Naive thymus-derived CD4-positive, alpha-beta T cell (primary cell): ENCODE results near the gene BCL11A. TPM values are rescaled to one million over a fixed set of nuclear protein-coding genes. Genes with fewer than 3 reads are reported as not detected.

ENCODE experiments used
- ATAC-seq: fragments of 150-1000 bp; cut with Tn5 transposase; 2 replicates; pipeline ENCODE4 v1.10.0; 2021; ENCODE audit warnings: mild to moderate bottlenecking, moderate library complexity
- CTCF ChIA-PET: fragments of 350-600 bp; sonication (Branson Sonifier 250); formaldehyde crosslinking; loops from one replicate; lab custom pipeline; 2021; ENCODE audit warnings: antibody characterized with exemption; lab: Charles Lee
- POLR2A ChIA-PET: fragments of 350-600 bp; sonication (Branson Sonifier 250); formaldehyde crosslinking; loops from one replicate; lab custom pipeline; 2021; ENCODE audit warnings: antibody characterized with exemption, inconsistent platforms; lab: Charles Lee
- DNase-seq, 9 donors: peaks; one replicate each; pipeline versions ENCODE4 v3.0.0 to v3.0.0-alpha.2; 2020 to 2022; ENCODE audit warnings: mixed read lengths in 1 of 9
- H3K27ac ChIP-seq: one replicate; pipeline ENCODE4 v1.7.0; 2013; ENCODE audit warnings: mild to moderate bottlenecking, low read depth, low read length, moderate library complexity
- H3K27me3 ChIP-seq, 2 donors: one replicate each; pipeline ENCODE4 v1.7.0; 2013; ENCODE audit warnings: low read length in 2 of 2, mild to moderate bottlenecking in 2 of 2, moderate library complexity in 2 of 2; ENCODE audit not compliant: control insufficient read depth in 2 of 2, insufficient read depth in 2 of 2
- H3K36me3 ChIP-seq, 3 experiments: 1 replicate in 2 of 3; 2 replicates in 1 of 3; pipeline ENCODE4 v1.7.0; 2013; ENCODE audit warnings: low read length in 3 of 3, mild to moderate bottlenecking in 3 of 3, moderate library complexity in 1 of 3; ENCODE audit not compliant: insufficient read depth in 3 of 3, control insufficient read depth in 2 of 3
- H3K4me1 ChIP-seq, 2 donors: one replicate each; pipeline ENCODE4 v1.7.0; 2013; ENCODE audit warnings: low read length in 2 of 2, mild to moderate bottlenecking in 2 of 2, moderate library complexity in 1 of 2; ENCODE audit not compliant: control insufficient read depth in 2 of 2, insufficient read depth in 2 of 2
- H3K4me3 ChIP-seq: 2 replicates; pipeline ENCODE4 v1.7.0; 2013; ENCODE audit warnings: mild to moderate bottlenecking, low read length
- H3K9me3 ChIP-seq, 3 experiments: 1 replicate in 2 of 3; 2 replicates in 1 of 3; pipeline ENCODE4 v1.7.0; 2013; ENCODE audit warnings: low read length in 3 of 3; ENCODE audit not compliant: control insufficient read depth in 2 of 3
- H3K27ac Mint-ChIP-seq, 9 donors: one replicate each; pipeline ENCODE4 v1.8.0; 2020 to 2022; ENCODE audit warnings: mixed read lengths in 9 of 9, mild to moderate bottlenecking in 8 of 9, moderate library complexity in 5 of 9, inconsistent platforms in 2 of 9
- H3K27me3 Mint-ChIP-seq, 5 donors: one replicate each; pipeline ENCODE4 v1.8.0; 2021 to 2022; ENCODE audit warnings: mixed read lengths in 5 of 5, mild to moderate bottlenecking in 1 of 5
- H3K36me3 Mint-ChIP-seq, 5 donors: one replicate each; pipeline ENCODE4 v1.8.0; 2020 to 2022; ENCODE audit warnings: mixed read lengths in 5 of 5, mild to moderate bottlenecking in 3 of 5, inconsistent platforms in 1 of 5
- H3K4me1 Mint-ChIP-seq, 7 donors: one replicate each; pipeline ENCODE4 v1.8.0; 2020 to 2022; ENCODE audit warnings: mixed read lengths in 7 of 7, mild to moderate bottlenecking in 3 of 7, inconsistent platforms in 1 of 7
- H3K4me3 Mint-ChIP-seq, 10 donors: one replicate each; pipeline ENCODE4 v1.8.0; 2020 to 2022; ENCODE audit warnings: mild to moderate bottlenecking in 10 of 10, mixed read lengths in 10 of 10, moderate library complexity in 6 of 10, inconsistent platforms in 2 of 10
- H3K9me3 Mint-ChIP-seq, 11 donors: one replicate each; pipeline ENCODE4 v1.8.0; 2020 to 2022; ENCODE audit warnings: mixed read lengths in 11 of 11, mild to moderate bottlenecking in 4 of 11, inconsistent platforms in 1 of 11, moderate library complexity in 1 of 11
- intact Hi-C, 2 donors: fragments of 100-400 bp; cut with micrococcal nuclease; formaldehyde crosslinking; loops; one replicate each; pipeline ENCODE4 v1.15.1; 2023
- polyA plus RNA-seq, 2 donors: library from polyadenylated mRNA; unstranded; fragments of 300-500 nt; fragmentation: Illumina TruSeq; gene quantifications; one replicate each; pipeline ENCODE4 v1.2.3, GENCODE V29; 2021
- total RNA-seq, 6 experiments: library from RNA in 5 of 6; stranded (reverse) in 5 of 6; gene quantifications; 1 replicate in 5 of 6; 2 replicates in 1 of 6; pipeline ENCODE4 v1.2.3 and lab custom pipeline; 2021 to 2026

Gene BCL11A
- total and polyA plus RNA-seq, 7 experiments from 2014 or later, result 1.5 to 26.2 (median 2.5) TPM; not detected in 1

DNA sequence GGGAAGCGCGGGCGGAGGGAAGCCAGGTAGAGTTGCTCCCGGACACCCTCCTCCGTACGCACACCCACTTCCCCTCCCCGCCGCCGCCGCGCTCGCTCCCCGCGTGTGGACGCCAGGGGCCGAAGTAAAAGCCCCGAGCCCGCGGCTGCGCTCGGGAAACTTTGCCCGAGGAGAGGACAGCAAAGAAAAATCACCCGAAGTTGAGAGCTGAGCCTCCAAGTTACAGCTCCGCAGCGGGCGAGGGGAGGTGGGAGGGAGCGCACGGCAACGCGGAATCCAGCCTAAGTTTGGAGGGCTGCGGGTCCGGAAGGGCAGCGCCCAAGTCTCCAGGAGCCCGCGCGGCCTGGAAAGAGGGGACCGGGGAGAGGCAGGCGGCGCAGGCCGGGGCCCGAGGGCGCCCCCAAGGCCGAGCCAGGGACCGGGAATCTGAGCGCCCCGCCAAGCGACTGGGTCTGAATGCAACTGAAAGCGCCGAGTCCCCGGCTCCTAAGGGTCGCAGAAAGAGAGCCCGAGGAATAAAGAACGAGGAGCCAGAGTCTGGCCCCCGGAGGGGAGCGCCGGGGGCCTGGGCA lies 706 bp upstream of the BCL11A start:
- H3K4me1 ChIP-seq, result peaks cover 14 to 29% of the 10 kb centered on the region in 2 donors
- no peak for ATAC-seq
- Mint-ChIP-seq H3K9me3 (peaks cover 0 to 2% (median 0%) of the 10 kb centered on the region in 11 donors), H3K4me1 (peaks cover 22 to 68% (median 56%) of the 10 kb centered on the region in 7 donors), H3K27ac (no peak overlapping the region), H3K27me3 (peaks cover 36 to 86% (median 50%) of the 10 kb centered on the region in 5 donors), H3K36me3 (no peaks in the 10 kb centered on the region), H3K4me3 (peak overlapping the region; percentile 75 to 92 (median 88))
- peaks cover 20 to 36% of the 10 kb centered on the region in 2 donors for H3K27me3 ChIP-seq
- peak overlapping the region; percentile 90 for H3K4me3 ChIP-seq
- H3K27ac ChIP-seq, result peak overlapping the region; percentile 34
- intact Hi-C loops, result loop anchor here (2.0 to 10.0 kb wide), 7 partner anchors 328 to 1979 kb away; partner anchors contain the start of gene REL (in 1 of the 2)
- POLR2A ChIA-PET, result no interaction called here
- no peaks in the 10 kb centered on the region for H3K9me3 ChIP-seq
- CTCF ChIA-PET, result interaction anchor here (1.3 kb wide), 1 partner anchor 27 kb away, joined by 3 read pairs; no protein-coding TSS in a partner anchor
- no peaks in the 10 kb centered on the region for H3K36me3 ChIP-seq
- peak in 4 of 9 donors; percentile 16 to 42 (median 24) for DNase-seq

DNA sequence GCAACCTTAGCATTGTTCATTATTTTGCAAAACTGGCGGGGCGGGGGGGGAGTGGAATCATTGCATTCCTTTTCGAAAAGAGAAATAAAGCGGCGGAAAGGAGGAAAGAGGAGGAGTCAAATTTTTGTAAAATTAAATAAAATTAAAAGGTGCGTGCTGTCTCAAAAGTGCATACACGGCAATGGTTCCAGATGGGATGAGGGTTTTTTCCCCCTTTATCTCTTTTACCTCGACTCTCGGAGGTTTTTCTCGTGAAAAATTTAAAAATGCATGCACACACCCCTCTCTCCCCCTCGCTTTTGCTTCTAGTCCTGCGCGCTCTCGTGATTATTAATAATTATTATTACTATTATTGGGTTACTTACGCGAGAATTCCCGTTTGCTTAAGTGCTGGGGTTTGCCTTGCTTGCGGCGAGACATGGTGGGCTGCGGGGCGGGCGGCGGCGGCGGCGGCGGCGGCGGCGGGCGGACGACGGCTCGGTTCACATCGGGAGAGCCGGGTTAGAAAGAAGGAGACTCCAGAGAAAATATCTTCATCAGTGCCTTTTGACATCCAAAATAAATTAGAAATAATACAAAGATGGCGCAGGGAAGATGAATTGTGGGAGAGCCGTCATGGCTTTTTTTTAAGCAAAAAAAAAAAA lies 481 bp downstream of the BCL11A start:
- Mint-ChIP-seq H3K4me3 (peak overlapping the region; percentile 78 to 95 (median 88)), H3K27me3 (peaks cover 41 to 87% (median 55%) of the 10 kb centered on the region in 5 donors), H3K27ac (peak overlapping the region in 1 of 9 donors; percentile 54), H3K9me3 (peaks cover 0 to 4% (median 0%) of the 10 kb centered on the region in 11 donors), H3K4me1 (peaks cover 26 to 79% (median 56%) of the 10 kb centered on the region in 7 donors), H3K36me3 (no peaks in the 10 kb centered on the region)
- Histone ChIP-seq H3K4me3 (peak overlapping the region; percentile 7), H3K27ac (no peak overlapping the region), H3K36me3 (no peaks in the 10 kb centered on the region), H3K9me3 (no peaks in the 10 kb centered on the region), H3K4me1 (peaks cover 14 to 33% of the 10 kb centered on the region in 2 donors), H3K27me3 (peaks cover 20 to 46% of the 10 kb centered on the region in 2 donors)
- ATAC-seq, result no peak
- DNase-seq, result no peak
- intact Hi-C loops, result loop anchor here (5.0 to 10.0 kb wide), 6 partner anchors 329 to 1978 kb away; partner anchors contain the start of gene REL (in 1 of the 2)
- ChIA-PET POLR2A (no interaction called here), CTCF (no interaction called here)

DNA sequence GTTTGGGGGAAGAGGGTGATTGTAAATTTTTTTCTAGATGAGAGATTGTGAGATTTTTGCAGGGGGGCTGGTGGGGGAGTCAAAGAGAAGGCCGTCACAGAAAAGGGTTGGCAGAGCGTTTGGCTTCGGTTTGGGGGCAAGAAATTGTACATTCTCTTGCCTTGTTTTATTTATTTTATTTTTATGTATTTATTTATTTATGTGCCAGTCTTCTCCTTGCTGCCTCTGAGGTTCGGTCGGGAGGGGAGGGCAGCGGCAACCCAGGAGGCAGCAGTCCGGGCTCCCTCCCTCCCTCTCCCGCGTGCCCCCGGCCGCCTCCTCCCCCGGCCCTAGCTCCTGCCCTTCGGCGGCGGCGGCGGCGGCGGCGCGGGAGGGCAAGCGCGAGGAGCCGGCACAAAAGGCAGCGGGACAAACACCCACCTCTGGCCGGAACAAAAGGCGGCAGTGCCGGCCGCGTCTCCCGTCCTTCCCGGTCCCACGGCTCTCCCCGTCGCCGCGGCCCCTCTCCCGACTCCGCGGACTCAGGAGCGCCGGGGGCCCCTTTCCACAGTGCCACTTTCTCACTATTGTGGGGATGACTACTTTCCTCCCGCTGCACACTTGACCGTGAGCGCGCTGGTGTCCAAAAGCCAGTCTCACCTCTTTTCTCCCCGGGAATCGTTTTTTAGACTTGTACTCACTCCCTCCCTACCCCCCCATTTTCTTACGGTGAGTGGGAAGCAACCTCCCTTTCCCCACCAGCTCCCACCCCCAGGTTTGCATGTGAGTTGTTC lies 1.2 kb downstream of the BCL11A start:
- Mint-ChIP-seq H3K4me1 (peaks cover 23 to 75% (median 53%) of the 10 kb centered on the region in 7 donors), H3K36me3 (no peaks in the 10 kb centered on the region), H3K9me3 (peaks cover 0 to 4% (median 0%) of the 10 kb centered on the region in 11 donors), H3K27me3 (peaks cover 40 to 87% (median 55%) of the 10 kb centered on the region in 5 donors), H3K27ac (peak overlapping the region in 2 of 9 donors; percentile 39 to 70), H3K4me3 (peak overlapping the region; percentile 44 to 95 (median 86))
- ChIA-PET CTCF (no interaction called here), POLR2A (no interaction called here)
- peaks cover 16 to 42% of the 10 kb centered on the region in 2 donors for H3K27me3 ChIP-seq
- peaks cover 14 to 29% of the 10 kb centered on the region in 2 donors for H3K4me1 ChIP-seq
- ATAC-seq (no peak), DNase-seq (no peak)
- no peaks in the 10 kb centered on the region for H3K36me3 ChIP-seq
- no peaks in the 10 kb centered on the region for H3K9me3 ChIP-seq
- intact Hi-C loops, result loop anchor here (5.0 to 10.0 kb wide), 6 partner anchors 330 to 1977 kb away; partner anchors contain the start of gene REL (in 1 of the 2)
- H3K4me3 ChIP-seq, result peak overlapping the region; percentile 7
- H3K27ac ChIP-seq, result no peak overlapping the region

DNA sequence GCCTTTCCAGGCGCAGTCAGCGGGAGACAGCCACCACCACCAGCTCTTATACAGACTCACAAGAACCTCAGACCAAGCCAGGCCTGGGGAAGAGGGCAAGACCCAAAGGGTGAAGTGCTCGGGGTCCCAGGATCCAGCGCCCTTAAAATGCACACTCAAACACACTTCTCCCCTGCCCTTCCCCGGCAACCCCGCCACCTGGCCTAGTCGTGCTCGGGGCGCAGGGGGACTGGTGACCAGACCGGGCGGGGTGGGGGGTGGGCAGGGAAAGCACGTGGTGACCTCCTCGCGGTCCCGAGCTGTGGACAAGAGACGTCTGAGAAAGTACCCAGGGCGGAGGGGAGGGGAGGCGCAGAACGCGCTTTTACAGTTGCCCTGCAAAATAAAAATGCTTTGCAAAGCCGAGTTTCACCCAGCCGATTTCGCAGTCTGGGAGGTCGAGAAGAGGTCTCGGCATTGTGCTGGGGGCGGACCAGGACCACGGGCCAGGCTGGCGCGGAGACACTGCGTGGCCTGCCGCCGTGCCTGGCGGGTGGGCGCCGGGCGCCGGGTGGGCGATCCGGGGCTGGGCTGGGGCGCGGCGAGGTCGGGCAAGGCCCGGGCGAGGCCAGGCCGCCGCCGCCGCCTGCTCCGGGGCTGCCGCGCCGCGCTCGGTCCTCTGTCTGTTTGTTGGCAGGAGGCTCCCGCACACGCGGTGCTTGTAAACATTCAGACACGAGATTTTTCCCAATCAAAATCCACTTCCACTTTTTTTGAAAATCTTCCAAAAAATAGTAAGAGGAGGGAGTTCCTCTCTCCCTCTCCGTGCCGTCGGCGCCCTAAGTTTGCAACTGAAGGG lies 2.0 kb downstream of the BCL11A start:
- Histone ChIP-seq H3K36me3 (no peaks in the 10 kb centered on the region), H3K27me3 (peaks cover 14 to 40% of the 10 kb centered on the region in 2 donors), H3K27ac (no peak overlapping the region), H3K4me1 (peaks cover 14 to 21% of the 10 kb centered on the region in 2 donors), H3K9me3 (no peaks in the 10 kb centered on the region), H3K4me3 (no peak overlapping the region)
- intact Hi-C loops, result loop anchor here (5.0 to 10.0 kb wide), 6 partner anchors 331 to 1977 kb away; partner anchors contain the start of gene REL (in 1 of the 2)
- peaks cover 16 to 67% (median 45%) of the 10 kb centered on the region in 7 donors for H3K4me1 Mint-ChIP-seq
- peaks cover 0 to 4% (median 0%) of the 10 kb centered on the region in 11 donors for H3K9me3 Mint-ChIP-seq
- CTCF ChIA-PET, result no interaction called here
- peaks cover 40 to 87% (median 55%) of the 10 kb centered on the region in 5 donors for H3K27me3 Mint-ChIP-seq
- peak overlapping the region; percentile 45 to 93 (median 86) for H3K4me3 Mint-ChIP-seq
- no peak for ATAC-seq
- H3K36me3 Mint-ChIP-seq, result no peaks in the 10 kb centered on the region
- peak in 2 of 9 donors; percentile 28 to 35 for DNase-seq
- POLR2A ChIA-PET, result no interaction called here
- peak overlapping the region in 3 of 9 donors; percentile 55 to 70 (median 65) for H3K27ac Mint-ChIP-seq

DNA sequence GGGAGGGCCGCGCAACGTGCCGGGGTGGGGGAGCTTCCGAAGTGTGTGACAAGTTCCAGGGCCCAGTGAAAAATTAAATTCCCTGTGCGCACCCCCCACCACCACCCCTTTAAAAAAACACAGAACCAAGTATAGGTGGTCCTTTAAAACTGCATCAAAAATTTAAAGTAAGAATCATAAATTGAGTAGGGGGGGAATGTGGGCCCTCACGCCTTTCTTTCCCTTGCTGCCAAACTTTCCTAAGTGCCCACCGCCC lies 2.5 kb downstream of the BCL11A start:
- H3K27me3 ChIP-seq, result peaks cover 14 to 39% of the 10 kb centered on the region in 2 donors
- H3K9me3 Mint-ChIP-seq, result peaks cover 0 to 4% (median 0%) of the 10 kb centered on the region in 11 donors
- CTCF ChIA-PET, result interaction anchor here (1.0 to 1.1 kb wide), 2 partner anchors 665 to 1762 kb away, joined by 4 read pairs; no protein-coding TSS in a partner anchor
- no peak overlapping the region for H3K27ac ChIP-seq
- no peaks in the 10 kb centered on the region for H3K9me3 ChIP-seq
- H3K4me1 ChIP-seq, result peaks cover 14 to 21% of the 10 kb centered on the region in 2 donors
- H3K36me3 Mint-ChIP-seq, result no peaks in the 10 kb centered on the region
- no peaks in the 10 kb centered on the region for H3K36me3 ChIP-seq
- H3K4me3 ChIP-seq, result no peak overlapping the region
- POLR2A ChIA-PET, result no interaction called here
- DNase-seq, result no peak
- intact Hi-C loops, result loop anchor here (1.0 to 10.0 kb wide), 7 partner anchors 331 to 1976 kb away; partner anchors contain the start of gene REL (in 1 of the 2)
- peaks cover 16 to 61% (median 39%) of the 10 kb centered on the region in 7 donors for H3K4me1 Mint-ChIP-seq
- peak overlapping the region; percentile 45 to 93 (median 84) for H3K4me3 Mint-ChIP-seq
- peaks cover 46 to 87% (median 55%) of the 10 kb centered on the region in 5 donors for H3K27me3 Mint-ChIP-seq
- no peak for ATAC-seq
- peak overlapping the region in 2 of 9 donors; percentile 55 to 65 for H3K27ac Mint-ChIP-seq
